HEK293T (cell line): ENCODE measurements around the gene USP36.

Source experiments
- CTCF ChIA-PET: fragments of 350-600 bp; formaldehyde crosslinking; extraction: SDS; loops from one replicate; lab custom pipeline; 2021; ENCODE audit warnings: antibody characterized with exemption, inconsistent platforms; lab: Yijun Ruan, JAX
- POLR2A ChIA-PET: fragments of 350-600 bp; formaldehyde crosslinking; extraction: SDS; loops from one replicate; lab custom pipeline; 2020; ENCODE audit warnings: antibody characterized with exemption, inconsistent platforms; lab: Yijun Ruan, JAX
- DNase-seq: peaks from one replicate; pipeline ENCODE4 v3.0.0; 2012; ENCODE audit warnings: mixed read lengths; ENCODE audit errors: extremely low spot score
- ARNT ChIP-seq: fragments of 450-650 bp; IDR thresholded peaks from 2 replicates; pipeline ENCODE4 v1.6.1; 2017; ENCODE audit warnings: mild to moderate bottlenecking
- BHLHE40 ChIP-seq: fragments of 450-650 bp; IDR thresholded peaks from 2 replicates; pipeline ENCODE4 v1.6.1; 2016; ENCODE audit warnings: mild to moderate bottlenecking, moderate library complexity, borderline replicate concordance
- CTBP1 ChIP-seq: fragments of 450-650 bp; IDR thresholded peaks from 2 replicates; pipeline ENCODE4 v1.6.1; 2016; ENCODE audit warnings: borderline replicate concordance
- ELF4 ChIP-seq: fragments of 450-650 bp; IDR thresholded peaks from 2 replicates; pipeline ENCODE4 v1.6.1; 2017; ENCODE audit warnings: antibody characterized with exemption
- FOXA1 ChIP-seq: fragments of 450-650 bp; IDR thresholded peaks from 2 replicates; pipeline ENCODE4 v1.6.1; 2016; ENCODE audit warnings: mild to moderate bottlenecking
- FOXK2 ChIP-seq: fragments of 450-650 bp; IDR thresholded peaks from 2 replicates; pipeline ENCODE4 v1.6.1; 2016; ENCODE audit warnings: mild to moderate bottlenecking
- FOXM1 ChIP-seq: fragments of 450-650 bp; IDR thresholded peaks from 2 replicates; pipeline ENCODE4 v1.6.1; 2017; ENCODE audit warnings: mild to moderate bottlenecking, borderline replicate concordance
- HDGF ChIP-seq: fragments of 450-650 bp; IDR thresholded peaks from 2 replicates; pipeline ENCODE4 v1.6.1; 2017; ENCODE audit warnings: antibody characterized with exemption, borderline replicate concordance
- L3MBTL2 ChIP-seq: fragments of 450-650 bp; conservative IDR thresholded peaks from 2 replicates; pipeline ENCODE4 v1.6.1; 2016; ENCODE audit warnings: mild to moderate bottlenecking
- LEF1 ChIP-seq: fragments of 450-650 bp; IDR thresholded peaks from 2 replicates; pipeline ENCODE4 v1.6.1; 2017; ENCODE audit warnings: mild to moderate bottlenecking, borderline replicate concordance
- NFRKB ChIP-seq: fragments of 450-650 bp; IDR thresholded peaks from 2 replicates; pipeline ENCODE4 v1.6.1; 2016; ENCODE audit warnings: mild to moderate bottlenecking, moderate library complexity
- SP1 ChIP-seq: fragments of 450-650 bp; IDR thresholded peaks from 2 replicates; pipeline ENCODE4 v1.6.1; 2017
- SUZ12 ChIP-seq: fragments of 450-650 bp; IDR thresholded peaks from 2 replicates; pipeline ENCODE4 v1.6.1; 2016; ENCODE audit warnings: mild to moderate bottlenecking
- TARDBP ChIP-seq: fragments of 450-650 bp; IDR thresholded peaks from 2 replicates; pipeline ENCODE4 v1.6.1; 2016
- ZNF384 ChIP-seq: fragments of 450-650 bp; IDR thresholded peaks from 2 replicates; pipeline ENCODE4 v1.6.1; 2016
- TF ChIP-seq, protein P1 (sequence below): fragments of 450-650 bp; IDR thresholded peaks from 2 replicates; pipeline ENCODE4 v1.6.1; 2016

USP36 gene

GRCh38 chr17:78787444-78787843 lies 53.2 kb downstream of the USP36 start:
- TF ChIP-seq CTBP1 (no peak), FOXK2 (no peak), NFRKB (no peak)
- POLR2A ChIA-PET: no interaction called here
- CTCF ChIA-PET: interaction anchor here (1.0 kb wide), 1 partner anchor 10 kb away, joined by 3 read pairs; no protein-coding TSS in a partner anchor
- DNase-seq: peak; percentile 38

DNA sequence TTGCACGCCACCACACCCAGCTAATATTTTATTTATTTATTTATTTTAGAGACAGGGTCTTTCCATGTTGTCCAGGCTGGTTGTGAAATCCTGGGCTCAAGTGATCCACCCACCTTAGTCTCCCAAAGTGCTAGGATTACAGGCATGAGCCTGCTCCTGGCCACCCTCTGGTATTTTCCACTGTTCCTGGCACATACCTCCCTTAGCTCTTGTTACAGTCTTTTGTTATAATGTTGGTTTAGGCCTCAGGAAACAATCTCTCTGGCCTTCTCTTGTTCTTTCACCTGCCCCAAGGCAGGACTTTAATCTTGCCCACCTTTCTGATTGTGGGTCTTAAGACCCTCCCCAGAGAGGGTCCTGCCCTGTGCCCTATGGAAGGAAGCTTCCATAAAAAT lies 55.0 kb downstream of the USP36 start:
- POLR2A ChIA-PET: interaction anchor here (1.0 kb wide), 1 partner anchor 49 kb away, joined by 3 read pairs; no protein-coding TSS in a partner anchor
- no peak for TF ChIP-seq FOXM1
- no peak for TF ChIP-seq LEF1
- TF ChIP-seq HDGF: no peak
- no peak for TF ChIP-seq TARDBP
- no peak for TF ChIP-seq CTBP1
- TF ChIP-seq ZNF384: no peak
- no peak for TF ChIP-seq ELF4
- TF ChIP-seq L3MBTL2: no peak
- CTCF ChIA-PET: interaction anchor here (0.6 kb wide), 1 partner anchor 67 kb away, joined by 3 read pairs; no protein-coding TSS in a partner anchor
- no peak for DNase-seq

GRCh38 chr17:78785011-78785662 lies 55.5 kb downstream of the USP36 start:
- DNase-seq: no peak
- POLR2A ChIA-PET: interaction anchor here (1.0 kb wide), 1 partner anchor 48 kb away, joined by 3 read pairs; no protein-coding TSS in a partner anchor
- TF ChIP-seq LEF1 (no peak), FOXK2 (no peak), SUZ12 (no peak), ELF4 (no peak), ARNT (no peak), FOXM1 (no peak), HDGF (no peak), CTBP1 (no peak), TARDBP (no peak), BHLHE40 (no peak), L3MBTL2 (no peak), SP1 (no peak), FOXA1 (no peak), ZNF384 (no peak), NFRKB (no peak)
- TF ChIP-seq, protein P1, sequence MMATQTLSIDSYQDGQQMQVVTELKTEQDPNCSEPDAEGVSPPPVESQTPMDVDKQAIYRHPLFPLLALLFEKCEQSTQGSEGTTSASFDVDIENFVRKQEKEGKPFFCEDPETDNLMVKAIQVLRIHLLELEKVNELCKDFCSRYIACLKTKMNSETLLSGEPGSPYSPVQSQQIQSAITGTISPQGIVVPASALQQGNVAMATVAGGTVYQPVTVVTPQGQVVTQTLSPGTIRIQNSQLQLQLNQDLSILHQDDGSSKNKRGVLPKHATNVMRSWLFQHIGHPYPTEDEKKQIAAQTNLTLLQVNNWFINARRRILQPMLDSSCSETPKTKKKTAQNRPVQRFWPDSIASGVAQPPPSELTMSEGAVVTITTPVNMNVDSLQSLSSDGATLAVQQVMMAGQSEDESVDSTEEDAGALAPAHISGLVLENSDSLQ: no peak
- CTCF ChIA-PET: interaction anchor here (0.6 kb wide), 1 partner anchor 67 kb away, joined by 3 read pairs; no protein-coding TSS in a partner anchor

DNA sequence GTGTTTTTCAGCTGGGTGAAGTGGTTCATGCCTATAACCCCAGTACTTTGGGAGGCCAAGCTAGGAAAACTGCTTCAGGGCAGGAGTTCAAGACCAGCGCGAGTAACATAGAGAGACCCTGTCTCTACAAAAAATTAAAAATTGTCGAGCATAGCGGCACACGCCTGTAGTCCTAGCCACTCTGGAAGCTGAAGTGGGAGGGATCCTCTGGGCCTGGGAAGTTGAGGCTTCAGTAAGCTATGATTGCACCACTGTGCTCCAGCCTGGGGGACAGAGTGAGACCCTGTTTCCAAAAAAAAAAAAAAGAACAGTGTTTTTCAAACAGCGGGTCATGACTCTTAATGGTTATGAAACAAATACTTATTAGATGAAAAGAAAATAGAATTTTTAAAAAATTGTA lies 56.3 kb downstream of the USP36 start:
- ChIA-PET CTCF (no interaction called here), POLR2A (interaction anchor here (1.0 kb wide), 1 partner anchor 42 kb away, joined by 4 read pairs; no protein-coding TSS in a partner anchor)
- no peak for DNase-seq
- TF ChIP-seq NFRKB: no peak
- TF ChIP-seq SUZ12: no peak
- no peak for TF ChIP-seq ELF4
- TF ChIP-seq, protein P1: no peak
- no peak for TF ChIP-seq FOXK2
- TF ChIP-seq HDGF: no peak

DNA sequence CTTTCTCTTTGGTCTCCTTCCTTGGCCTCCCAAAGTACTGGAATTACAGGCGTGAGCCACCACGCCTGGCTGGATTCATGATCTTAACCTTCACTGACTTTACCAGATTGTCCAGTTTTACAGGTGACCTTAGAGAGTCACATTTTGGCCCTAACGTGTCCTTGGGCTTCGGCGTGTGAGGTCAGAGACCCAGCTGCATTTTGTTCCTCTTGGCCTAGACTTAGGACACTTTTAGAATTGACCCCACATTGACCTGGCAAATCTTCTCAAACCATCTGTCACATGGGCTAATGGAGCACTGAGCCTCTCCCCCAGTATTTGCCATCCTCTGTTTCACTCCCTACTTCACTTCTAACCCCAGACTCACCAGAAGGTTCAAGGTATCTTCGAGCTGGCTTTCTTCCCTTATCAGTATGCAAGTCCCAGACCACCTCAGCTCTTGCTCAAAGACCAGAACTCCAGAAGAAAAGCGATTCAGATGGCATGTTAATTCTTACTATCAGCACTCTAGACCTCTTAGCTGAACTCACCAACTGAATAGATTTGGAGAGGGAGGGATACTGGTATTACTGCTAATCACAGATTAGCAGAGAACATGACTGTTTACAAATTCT lies 56.8 kb downstream of the USP36 start:
- CTCF ChIA-PET: no interaction called here
- no peak for DNase-seq
- POLR2A ChIA-PET: interaction anchor here (1.0 kb wide), 1 partner anchor 41 kb away, joined by 4 read pairs; no protein-coding TSS in a partner anchor
- no peak for TF ChIP-seq CTBP1
- no peak for TF ChIP-seq ZNF384
- no peak for TF ChIP-seq FOXA1
- TF ChIP-seq SP1: no peak

DNA sequence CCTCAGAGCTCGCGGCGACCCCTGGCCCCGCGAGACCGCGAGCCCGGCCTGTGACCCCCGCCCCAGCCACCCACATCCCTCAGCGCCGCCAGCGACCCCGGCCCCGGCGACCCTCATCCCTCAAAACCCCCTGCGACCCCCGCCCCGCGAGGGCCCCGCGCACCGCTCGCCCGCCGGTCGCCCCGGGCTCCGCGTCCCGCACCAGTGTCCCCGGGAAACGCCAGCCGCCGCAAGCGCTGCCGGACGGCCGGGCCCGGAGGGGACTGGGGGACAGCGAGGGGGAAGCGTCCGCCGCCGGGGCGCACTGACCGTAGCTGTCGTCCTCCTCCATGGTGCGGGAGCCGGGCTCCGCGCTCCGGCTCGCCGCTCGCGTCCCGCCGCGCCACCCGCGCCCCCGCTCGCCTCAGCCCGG lies 58.7 kb downstream of the USP36 start, which contains the start of gene CYTH1:
Gene CYTH1, minus strand, starts transcription at position 381 of the 412 bp plus-strand sequence. Its CDS starts 50 bp downstream, at position 331.
- CTCF ChIA-PET: no interaction called here
- TF ChIP-seq FOXA1 (no peak), BHLHE40 (no peak), TARDBP (no peak), ARNT (no peak), FOXM1 (no peak), ELF4 (no peak), CTBP1 (no peak), ZNF384 (no peak), LEF1 (no peak), HDGF (no peak), SP1 (no peak), SUZ12 (no peak), L3MBTL2 (no peak), FOXK2 (no peak)
- TF ChIP-seq, protein P1: no peak
- POLR2A ChIA-PET: no interaction called here
- DNase-seq: no peak
